H7 (cell line): ENCODE data around the gene PALD1. TPM values are rescaled to one million over a fixed set of nuclear protein-coding genes. Genes with fewer than 3 reads are reported as not detected.
"Not testable (repeated sequence)": the region's sequence is repeated elsewhere in the genome, so short reads cannot be mapped to it uniquely, and the experiment has no call there.

Experiments used
- DNase-seq: peaks from one replicate; pipeline ENCODE4 v3.0.0; 2012
- H3K27me3 ChIP-seq: 2 replicates; pipeline ENCODE4 v1.6.0; 2011; ENCODE audit warnings: mild to moderate bottlenecking, low read length; ENCODE audit not compliant: control insufficient read depth, insufficient read depth
- H3K36me3 ChIP-seq: replicated peaks from 2 replicates; pipeline ENCODE4 v1.5.1; 2011; ENCODE audit warnings: low read length; ENCODE audit not compliant: control insufficient read depth, insufficient read depth
- H3K4me3 ChIP-seq: 2 replicates; pipeline ENCODE4 v1.5.1; 2011; ENCODE audit warnings: low read depth, mild to moderate bottlenecking, control low read depth, low read length, moderate library complexity; ENCODE audit not compliant: insufficient read depth
- total RNA-seq: library from RNA; depleted of rRNA; stranded (reverse); fragments of >200 nt; shearing (Covaris generic); gene quantifications from 2 replicates; pipeline ENCODE4 v1.2.3, GENCODE V29; 2014

The PALD1 gene
- total RNA-seq, 1 experiment from 2014 or later = 51.9 TPM

- H3K36me3 ChIP-seq = no peaks in the 10 kb centered on the region
- no peak overlapping the region for H3K4me3 ChIP-seq
- no peak for DNase-seq
- no peaks in the 10 kb centered on the region for H3K27me3 ChIP-seq
These were observed 121.2 kb downstream of the PALD1 start for GRCh38 chr10:70599791-70600190.

GRCh38 chr10:70600512-70601395 is 122.2 kb downstream of the PALD1 start:
- H3K4me3 ChIP-seq = no peak overlapping the region
- no peak for DNase-seq

GRCh38 chr10:70601746-70602145 is 123.2 kb downstream of the PALD1 start:
- H3K27me3 ChIP-seq = no peaks in the 10 kb centered on the region
- H3K36me3 ChIP-seq = no peaks in the 10 kb centered on the region
- H3K4me3 ChIP-seq = no peak overlapping the region
- DNase-seq = no peak

More at GRCh38 chr10:70600512-70601395, 122.2 kb downstream of the PALD1 start:
- no peaks in the 10 kb centered on the region for H3K36me3 ChIP-seq
- no peaks in the 10 kb centered on the region for H3K27me3 ChIP-seq

- no peaks in the 10 kb centered on the region for H3K36me3 ChIP-seq
- DNase-seq = no peak
- no peaks in the 10 kb centered on the region for H3K27me3 ChIP-seq
- H3K4me3 ChIP-seq = no peak within 1 kb of the TSS
These were observed 124.3 kb downstream of the PALD1 start, which contains the start of gene PRF1 for GRCh38 chr10:70602665-70603448. Gene PRF1, minus strand, starts transcription at chr10:70602741. Its CDS starts 1,839 bp downstream, at chr10:70600902.

GRCh38 chr10:70603449-70603801 is 124.9 kb downstream of the PALD1 start:
- Histone ChIP-seq H3K27me3 (no peaks in the 10 kb centered on the region), H3K36me3 (no peaks in the 10 kb centered on the region), H3K4me3 (no peak overlapping the region)
- DNase-seq = no peak

- DNase-seq = no peak
- Histone ChIP-seq H3K4me3 (no peak overlapping the region), H3K36me3 (no peaks in the 10 kb centered on the region), H3K27me3 (no peaks in the 10 kb centered on the region)
These were observed 125.5 kb downstream of the PALD1 start for GRCh38 chr10:70604106-70604505.

GRCh38 chr10:70605161-70605560 is 126.6 kb downstream of the PALD1 start:
- DNase-seq = no peak
- H3K4me3 ChIP-seq = no peak overlapping the region

GRCh38 chr10:70607936-70608335 is 129.4 kb downstream of the PALD1 start:
- Histone ChIP-seq H3K4me3 (no peak overlapping the region), H3K36me3 (no peaks in the 10 kb centered on the region), H3K27me3 (no peaks in the 10 kb centered on the region)
- DNase-seq = no peak

More at GRCh38 chr10:70605161-70605560, 126.6 kb downstream of the PALD1 start:
- Histone ChIP-seq H3K27me3 (no peaks in the 10 kb centered on the region), H3K36me3 (no peaks in the 10 kb centered on the region)

- no peaks in the 10 kb centered on the region for H3K27me3 ChIP-seq
- no peak overlapping the region for H3K4me3 ChIP-seq
- DNase-seq = no peak
- H3K36me3 ChIP-seq = no peaks in the 10 kb centered on the region
These were observed 135.4 kb downstream of the PALD1 start for GRCh38 chr10:70613941-70614340.

GRCh38 chr10:70614364-70614763 is 135.8 kb downstream of the PALD1 start:
- not testable (repeated sequence) for H3K36me3 ChIP-seq, H3K4me3 ChIP-seq, DNase-seq, H3K27me3 ChIP-seq

- H3K27me3 ChIP-seq = no peaks in the 10 kb centered on the region
- no peaks in the 10 kb centered on the region for H3K36me3 ChIP-seq
- DNase-seq = no peak
- H3K4me3 ChIP-seq = no peak overlapping the region
These were observed 136.6 kb downstream of the PALD1 start for GRCh38 chr10:70615211-70615610.

GRCh38 chr10:70615784-70616522 is 137.4 kb downstream of the PALD1 start:
- no peak for DNase-seq

GRCh38 chr10:70616761-70617160 is 138.2 kb downstream of the PALD1 start:
- no peak overlapping the region for H3K4me3 ChIP-seq
- H3K36me3 ChIP-seq = no peaks in the 10 kb centered on the region
- DNase-seq = no peak
- no peaks in the 10 kb centered on the region for H3K27me3 ChIP-seq

More at GRCh38 chr10:70615784-70616522, 137.4 kb downstream of the PALD1 start:
- H3K27me3 ChIP-seq = no peaks in the 10 kb centered on the region
- H3K36me3 ChIP-seq = no peaks in the 10 kb centered on the region
- H3K4me3 ChIP-seq = no peak overlapping the region
